GM12872 (cell line): ENCODE measurements around the gene VARS1.

ENCODE experiments used
- TF ChIP-seq, protein P1 (sequence below): IDR thresholded peaks from 3 replicates; pipeline ENCODE4 v1.5.1; 2011; ENCODE audit warnings: low read depth, mild to moderate bottlenecking, low read length, moderate library complexity; ENCODE audit not compliant: insufficient read depth

VARS1 gene

DNA sequence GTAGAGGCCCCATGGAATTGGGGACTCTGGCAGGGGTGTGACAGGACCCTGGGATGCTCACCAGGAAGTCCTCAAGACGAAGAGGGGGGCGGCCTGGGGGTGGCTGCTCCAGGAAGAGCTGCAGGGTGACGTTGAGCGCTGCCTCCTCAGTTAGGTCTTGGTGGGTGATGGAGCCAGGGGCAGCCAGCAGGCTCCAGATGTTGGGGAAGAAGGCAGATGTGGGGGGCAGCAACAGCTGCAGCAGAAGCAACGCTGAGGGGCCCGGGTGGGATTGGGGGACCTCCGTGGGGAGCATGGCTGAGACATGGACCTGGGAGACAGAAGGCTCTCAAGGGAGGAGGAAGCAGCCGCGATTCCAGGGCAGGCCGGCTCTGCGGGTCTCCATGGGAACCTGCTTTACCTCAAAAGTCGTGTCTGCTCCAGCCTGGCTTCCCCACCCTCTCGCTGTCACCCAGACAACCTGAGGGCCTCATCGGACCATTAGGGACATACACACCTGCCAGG lies 19.0 kb downstream of the VARS1 start:
- TF ChIP-seq, protein P1, sequence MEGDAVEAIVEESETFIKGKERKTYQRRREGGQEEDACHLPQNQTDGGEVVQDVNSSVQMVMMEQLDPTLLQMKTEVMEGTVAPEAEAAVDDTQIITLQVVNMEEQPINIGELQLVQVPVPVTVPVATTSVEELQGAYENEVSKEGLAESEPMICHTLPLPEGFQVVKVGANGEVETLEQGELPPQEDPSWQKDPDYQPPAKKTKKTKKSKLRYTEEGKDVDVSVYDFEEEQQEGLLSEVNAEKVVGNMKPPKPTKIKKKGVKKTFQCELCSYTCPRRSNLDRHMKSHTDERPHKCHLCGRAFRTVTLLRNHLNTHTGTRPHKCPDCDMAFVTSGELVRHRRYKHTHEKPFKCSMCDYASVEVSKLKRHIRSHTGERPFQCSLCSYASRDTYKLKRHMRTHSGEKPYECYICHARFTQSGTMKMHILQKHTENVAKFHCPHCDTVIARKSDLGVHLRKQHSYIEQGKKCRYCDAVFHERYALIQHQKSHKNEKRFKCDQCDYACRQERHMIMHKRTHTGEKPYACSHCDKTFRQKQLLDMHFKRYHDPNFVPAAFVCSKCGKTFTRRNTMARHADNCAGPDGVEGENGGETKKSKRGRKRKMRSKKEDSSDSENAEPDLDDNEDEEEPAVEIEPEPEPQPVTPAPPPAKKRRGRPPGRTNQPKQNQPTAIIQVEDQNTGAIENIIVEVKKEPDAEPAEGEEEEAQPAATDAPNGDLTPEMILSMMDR, result no peak

DNA sequence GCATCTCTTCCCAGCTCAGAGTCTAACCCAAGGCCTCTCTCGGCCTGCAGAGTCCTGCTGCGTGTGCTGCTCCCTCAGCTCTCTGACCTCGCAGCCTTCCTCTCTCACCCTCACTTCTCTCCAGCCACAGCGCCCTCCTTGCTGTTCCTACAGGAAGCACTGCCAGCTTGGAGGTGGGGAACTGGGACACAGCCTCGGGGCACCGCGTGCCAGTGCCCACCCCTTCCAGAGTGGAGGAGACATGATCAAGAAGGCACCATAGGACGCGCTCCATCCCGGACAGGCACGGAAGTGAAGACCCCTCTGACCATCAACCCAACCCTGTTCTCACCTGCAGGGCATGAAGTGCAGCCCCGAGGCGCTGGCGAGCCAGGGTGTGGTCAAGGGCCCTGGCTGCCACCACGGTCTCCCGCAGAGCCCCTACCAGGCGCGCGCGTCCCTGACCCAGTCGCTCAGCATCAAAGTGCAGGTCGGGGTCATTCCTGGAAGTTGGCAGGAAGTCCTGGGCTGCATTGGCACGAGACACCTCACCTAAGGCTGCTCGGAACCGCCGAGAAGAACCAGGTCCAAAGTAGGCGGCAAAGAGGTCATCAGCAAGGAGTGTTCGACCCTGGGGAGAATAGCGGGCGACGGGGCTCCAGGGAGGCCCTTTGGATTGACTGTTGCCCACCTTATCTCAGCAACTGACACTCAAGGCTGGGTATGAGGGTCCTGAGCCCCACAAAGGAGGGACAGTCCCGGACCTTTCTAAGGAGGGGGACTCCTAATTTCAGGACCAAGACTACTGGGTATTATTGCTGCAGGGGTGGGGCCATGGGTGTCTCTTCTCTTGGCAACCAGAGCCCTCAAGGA lies 19.7 kb downstream of the VARS1 start:
- TF ChIP-seq, protein P1, result no peak

DNA sequence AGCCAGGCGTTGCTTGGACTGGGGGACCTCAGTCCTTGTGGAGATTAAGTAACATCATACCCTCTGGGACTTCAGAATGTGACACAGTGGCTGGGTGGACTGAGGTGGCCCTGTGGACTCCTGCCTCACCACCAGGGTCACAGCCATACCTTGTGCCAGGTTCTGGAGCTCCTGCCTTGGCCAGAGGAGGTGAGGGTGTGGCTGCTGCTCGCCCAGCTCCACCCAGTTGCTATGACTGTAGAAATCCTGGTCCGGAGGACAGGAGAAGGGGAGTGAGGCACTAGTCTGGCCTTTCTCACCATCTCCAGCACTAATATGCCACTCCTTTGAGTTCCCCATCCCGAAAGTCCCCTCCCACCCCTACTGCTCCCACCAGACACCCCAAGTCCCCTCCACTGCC lies 20.4 kb downstream of the VARS1 start:
- TF ChIP-seq, protein P1, result no peak

DNA sequence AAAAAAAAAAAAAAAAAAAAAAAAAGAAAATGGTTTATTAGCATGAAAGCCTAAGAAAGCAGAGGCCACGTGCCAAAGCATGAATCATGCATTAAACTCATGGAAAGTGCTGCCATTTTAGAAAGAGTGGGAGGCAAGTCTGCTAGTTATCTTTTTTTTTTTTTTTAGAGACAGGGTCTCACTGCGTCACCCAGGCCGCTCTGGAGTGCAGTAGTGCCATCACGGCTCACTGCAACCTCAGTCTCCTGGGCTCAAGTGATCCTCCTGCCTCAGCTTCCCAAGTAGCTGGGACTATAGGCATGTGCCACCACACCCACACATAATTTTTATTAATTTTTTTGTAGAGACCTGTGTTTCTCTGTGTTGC lies 23.6 kb downstream of the VARS1 start:
- TF ChIP-seq, protein P1, result no peak

DNA sequence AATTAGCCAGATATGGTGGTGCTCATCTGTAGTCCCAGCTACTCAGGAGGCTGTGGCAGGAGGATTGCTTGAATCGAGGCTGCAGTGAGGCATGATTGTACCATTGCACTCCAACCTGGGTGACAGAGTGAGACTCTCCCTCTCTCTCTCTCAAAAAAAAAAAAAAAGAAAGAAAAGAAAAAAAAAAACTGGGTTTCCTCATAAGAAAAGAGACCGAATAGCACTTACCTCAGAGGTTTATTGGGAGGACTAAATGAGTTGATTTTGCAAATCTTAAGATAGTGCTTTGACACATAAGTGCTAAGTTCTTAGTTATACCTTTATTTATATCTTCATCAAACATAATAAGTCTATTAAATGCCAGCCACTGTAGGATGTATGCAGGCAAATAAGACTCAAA lies 24.7 kb downstream of the VARS1 start:
- TF ChIP-seq, protein P1, result no peak

DNA sequence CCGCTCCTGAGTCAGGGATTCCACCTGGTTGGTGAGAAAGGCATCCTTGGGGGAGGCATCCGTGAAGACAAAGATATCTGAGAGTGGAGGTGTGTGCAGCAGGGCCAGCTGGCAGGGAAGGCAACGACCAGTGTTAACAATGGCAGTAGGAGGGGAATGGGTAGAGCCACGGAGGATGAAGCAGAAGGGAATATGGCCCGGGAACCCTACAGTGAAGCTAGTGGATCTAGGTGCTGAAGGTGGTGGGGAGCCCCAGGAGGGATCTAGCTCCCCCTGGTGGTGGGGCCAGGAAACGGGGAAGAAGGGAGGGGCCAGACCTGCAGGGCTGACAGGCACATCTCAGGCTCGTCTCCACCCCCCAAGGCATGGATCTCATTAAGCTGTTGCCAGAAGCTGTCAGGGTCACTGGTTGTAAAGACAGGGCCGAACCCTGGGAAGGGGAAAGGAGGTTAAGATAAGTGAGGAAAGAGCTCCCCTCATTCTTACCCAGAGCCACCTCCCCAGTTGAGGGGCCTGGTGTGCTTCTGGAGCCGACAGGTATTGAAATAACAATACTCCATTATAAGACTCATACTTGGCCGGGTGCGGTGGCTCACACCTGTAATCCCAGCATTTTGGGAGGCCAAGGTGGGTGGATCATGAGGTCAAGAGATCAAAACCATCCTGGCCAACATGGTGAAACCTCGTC lies 25.7 kb downstream of the VARS1 start:
- TF ChIP-seq, protein P1, result peak; percentile 95
